Parathyroid adenoma (tissue), 2 donors: ENCODE data around the gene KANK2.
A peak's percentile ranks its signal among the peaks of the same experiment; 100 is the strongest.

ENCODE experiments used
- H2AFZ ChIP-seq: fragments of 300-600 bp; sonication (generic); one replicate; pipeline ENCODE4 v1.7.0; 2017; ENCODE audit warnings: antibody characterized with exemption, mild to moderate bottlenecking
- H3K27ac ChIP-seq: fragments of 300-600 bp; sonication (generic); one replicate; pipeline ENCODE4 v1.7.0; 2017
- H3K27me3 ChIP-seq: fragments of 300-600 bp; sonication (generic); one replicate; pipeline ENCODE4 v1.7.0; 2017; ENCODE audit warnings: low read length; ENCODE audit not compliant: control insufficient read depth, insufficient read depth
- H3K36me3 ChIP-seq: fragments of 300-600 bp; sonication (generic); one replicate; pipeline ENCODE4 v1.7.0; 2017; ENCODE audit warnings: low read length; ENCODE audit not compliant: control insufficient read depth, insufficient read depth
- H3K4me1 ChIP-seq: fragments of 300-600 bp; sonication (generic); one replicate; pipeline ENCODE4 v1.7.0; 2017; ENCODE audit warnings: control low read depth
- H3K4me2 ChIP-seq: fragments of 300-600 bp; sonication (generic); one replicate; pipeline ENCODE4 v1.7.0; 2017; ENCODE audit warnings: low read length
- H3K4me3 ChIP-seq: fragments of 300-600 bp; sonication (generic); one replicate; pipeline ENCODE4 v1.7.0; 2017; ENCODE audit warnings: low read depth, low read length
- H3K79me2 ChIP-seq: fragments of 300-600 bp; sonication (generic); one replicate; pipeline ENCODE4 v1.7.0; 2017; ENCODE audit warnings: control low read depth
- H3K9ac ChIP-seq: fragments of 300-600 bp; sonication (generic); one replicate; pipeline ENCODE4 v1.7.0; 2017; ENCODE audit warnings: mild to moderate bottlenecking
- H3K9me3 ChIP-seq: fragments of 300-600 bp; sonication (generic); one replicate; pipeline ENCODE4 v1.7.0; 2017; ENCODE audit warnings: low read length; ENCODE audit not compliant: control insufficient read depth
- TF ChIP-seq, protein P1 (sequence below): fragments of 300-600 bp; sonication (generic); IDR thresholded peaks from one replicate; pipeline ENCODE4 v1.7.0; 2017; ENCODE audit warnings: antibody characterized with exemption, mild to moderate bottlenecking
- donor health status: primary hyperparathyroidism.

The KANK2 gene

DNA sequence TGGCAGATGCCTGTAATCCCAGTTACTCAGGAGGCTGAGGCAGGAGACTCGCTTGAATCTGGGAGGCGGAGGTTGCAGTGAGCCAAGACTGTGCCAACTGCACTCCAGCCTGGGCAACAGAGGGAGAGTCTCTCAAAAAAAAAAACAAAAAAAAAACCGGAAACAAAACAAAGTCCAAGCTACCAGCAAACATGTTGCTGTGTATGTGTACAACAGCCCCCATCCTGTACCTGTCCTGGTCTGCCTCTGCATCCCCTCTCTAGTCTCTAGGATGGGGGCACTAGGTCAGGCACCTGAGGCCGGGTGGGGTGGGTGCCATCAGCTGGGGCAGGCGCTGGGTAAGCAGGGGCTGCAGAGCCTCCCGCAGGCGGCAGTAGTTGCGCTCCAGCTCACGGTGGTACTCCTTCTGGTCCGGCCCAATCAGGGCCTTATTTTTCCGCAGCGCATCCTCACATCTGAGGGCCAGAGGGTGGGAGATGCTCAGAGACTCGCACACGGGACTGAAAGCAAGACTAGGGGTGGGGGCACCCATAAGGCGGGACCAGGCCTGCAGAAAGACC lies 2.8 kb upstream of the KANK2 start:
- peaks cover 3% of the 10 kb centered on the region for H3K4me1 ChIP-seq
- no peaks in the 10 kb centered on the region for H3K9me3 ChIP-seq
- H3K79me2 ChIP-seq: no peaks in the 10 kb centered on the region
- H2AFZ ChIP-seq: no peak overlapping the region
- H3K9ac ChIP-seq: no peak overlapping the region
- H3K4me3 ChIP-seq: no peak overlapping the region
- no peak overlapping the region for H3K27ac ChIP-seq
- no peaks in the 10 kb centered on the region for H3K36me3 ChIP-seq
- TF ChIP-seq, protein P1, sequence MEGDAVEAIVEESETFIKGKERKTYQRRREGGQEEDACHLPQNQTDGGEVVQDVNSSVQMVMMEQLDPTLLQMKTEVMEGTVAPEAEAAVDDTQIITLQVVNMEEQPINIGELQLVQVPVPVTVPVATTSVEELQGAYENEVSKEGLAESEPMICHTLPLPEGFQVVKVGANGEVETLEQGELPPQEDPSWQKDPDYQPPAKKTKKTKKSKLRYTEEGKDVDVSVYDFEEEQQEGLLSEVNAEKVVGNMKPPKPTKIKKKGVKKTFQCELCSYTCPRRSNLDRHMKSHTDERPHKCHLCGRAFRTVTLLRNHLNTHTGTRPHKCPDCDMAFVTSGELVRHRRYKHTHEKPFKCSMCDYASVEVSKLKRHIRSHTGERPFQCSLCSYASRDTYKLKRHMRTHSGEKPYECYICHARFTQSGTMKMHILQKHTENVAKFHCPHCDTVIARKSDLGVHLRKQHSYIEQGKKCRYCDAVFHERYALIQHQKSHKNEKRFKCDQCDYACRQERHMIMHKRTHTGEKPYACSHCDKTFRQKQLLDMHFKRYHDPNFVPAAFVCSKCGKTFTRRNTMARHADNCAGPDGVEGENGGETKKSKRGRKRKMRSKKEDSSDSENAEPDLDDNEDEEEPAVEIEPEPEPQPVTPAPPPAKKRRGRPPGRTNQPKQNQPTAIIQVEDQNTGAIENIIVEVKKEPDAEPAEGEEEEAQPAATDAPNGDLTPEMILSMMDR: no peak
- no peak overlapping the region for H3K4me2 ChIP-seq
- H3K27me3 ChIP-seq: no peaks in the 10 kb centered on the region

DNA sequence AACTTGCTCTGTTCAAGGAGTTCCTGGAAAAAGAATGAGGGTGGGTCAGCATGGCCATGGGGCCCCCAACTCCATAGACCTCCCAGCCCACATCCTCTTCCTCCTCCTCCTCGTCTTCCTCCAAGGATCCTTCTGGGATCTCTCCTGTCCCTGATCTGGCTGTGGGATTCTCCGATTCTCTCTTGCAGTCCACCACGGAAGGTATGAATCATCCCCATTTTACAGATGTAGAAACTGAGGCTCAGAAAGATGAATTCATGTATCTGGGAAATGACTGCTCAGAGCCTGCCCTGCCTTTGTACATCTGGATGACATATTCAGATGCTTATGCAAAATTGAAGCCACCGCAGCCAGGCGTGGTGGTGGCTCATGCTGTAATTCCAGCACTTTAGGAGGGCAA lies 2.2 kb upstream of the KANK2 start:
- H3K4me1 ChIP-seq: peaks cover 3% of the 10 kb centered on the region

DNA sequence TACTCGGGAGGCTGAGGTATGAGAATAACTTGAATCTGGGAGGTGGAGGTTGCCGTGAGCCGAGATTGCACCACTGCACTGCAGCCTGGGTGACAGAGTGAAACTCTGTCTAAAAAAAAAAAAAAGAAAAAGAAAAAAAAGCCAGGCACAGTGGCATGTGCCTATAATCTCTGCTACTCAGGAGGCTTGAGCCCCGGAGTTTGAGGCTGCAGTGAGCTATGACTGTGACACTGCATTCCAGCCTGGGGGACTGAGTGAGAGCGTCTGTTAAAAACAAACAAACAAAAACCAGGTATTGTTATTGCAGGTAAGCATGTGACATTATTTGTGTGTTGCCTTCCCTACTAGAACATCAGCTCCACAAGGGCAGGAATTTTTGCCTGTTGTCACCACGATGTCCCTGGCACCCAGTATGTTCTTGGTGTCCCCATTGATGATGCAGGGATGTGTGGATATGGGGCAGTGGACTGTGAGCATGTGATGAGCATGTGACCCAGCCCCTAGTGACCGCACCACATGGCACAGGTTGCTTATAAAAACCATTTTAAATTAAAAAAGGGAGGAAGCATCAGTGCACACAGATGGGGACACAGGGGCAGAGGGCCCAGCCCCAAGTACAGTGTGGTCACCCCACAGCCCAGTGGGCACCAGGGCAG lies 1.6 kb upstream of the KANK2 start:
- H3K36me3 ChIP-seq: no peaks in the 10 kb centered on the region
- H3K9me3 ChIP-seq: no peaks in the 10 kb centered on the region
- TF ChIP-seq, protein P1: no peak
- no peaks in the 10 kb centered on the region for H3K27me3 ChIP-seq
- H3K4me2 ChIP-seq: no peak overlapping the region
- no peak overlapping the region for H3K27ac ChIP-seq
- H2AFZ ChIP-seq: no peak overlapping the region
- H3K9ac ChIP-seq: no peak overlapping the region
- H3K4me3 ChIP-seq: no peak overlapping the region
- H3K79me2 ChIP-seq: no peaks in the 10 kb centered on the region
- H3K4me1 ChIP-seq: peaks cover 3% of the 10 kb centered on the region

More for the DNA sequence above, 2.2 kb upstream of the KANK2 start:
- no peaks in the 10 kb centered on the region for H3K79me2 ChIP-seq
- no peaks in the 10 kb centered on the region for H3K36me3 ChIP-seq
- H3K9me3 ChIP-seq: no peaks in the 10 kb centered on the region
- no peak overlapping the region for H2AFZ ChIP-seq
- H3K27ac ChIP-seq: no peak overlapping the region
- no peak overlapping the region for H3K4me3 ChIP-seq
- H3K9ac ChIP-seq: no peak overlapping the region
- TF ChIP-seq, protein P1: no peak
- H3K27me3 ChIP-seq: no peaks in the 10 kb centered on the region
- H3K4me2 ChIP-seq: no peak overlapping the region

DNA sequence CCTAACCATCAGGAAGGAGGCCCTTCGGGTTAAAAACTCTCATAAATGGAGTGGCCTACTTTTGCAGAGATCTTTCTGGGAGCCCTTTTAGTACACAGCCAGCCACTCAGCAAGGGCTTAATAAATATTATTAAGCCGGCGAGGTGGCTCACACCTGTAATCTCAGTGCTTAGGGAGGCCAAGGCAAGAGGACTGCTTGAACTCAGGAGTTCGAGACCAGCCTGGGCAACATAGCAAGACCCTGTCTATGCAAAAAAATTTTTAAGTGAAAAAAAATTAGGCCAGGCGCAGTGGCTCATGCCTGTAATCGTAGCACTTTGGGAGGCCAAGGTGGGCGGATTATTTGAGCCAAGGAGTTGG lies 810 bp upstream of the KANK2 start:
- Histone ChIP-seq H3K4me3 (peak overlapping the region; percentile 80), H3K9ac (no peak overlapping the region), H2AFZ (peak overlapping the region; percentile 84), H3K36me3 (no peaks in the 10 kb centered on the region), H3K27ac (peak overlapping the region; percentile 81), H3K4me1 (peaks cover 3% of the 10 kb centered on the region), H3K4me2 (peak overlapping the region; percentile 56), H3K9me3 (no peaks in the 10 kb centered on the region), H3K79me2 (no peaks in the 10 kb centered on the region), H3K27me3 (no peaks in the 10 kb centered on the region)
- TF ChIP-seq, protein P1: no peak
